CD4-positive, alpha-beta memory T cell (primary cell): ENCODE data around the gene DSTYK. TPM values are rescaled to one million over a fixed set of nuclear protein-coding genes. Genes with fewer than 3 reads are reported as not detected.
A peak's percentile ranks its signal among the peaks of the same experiment; 100 is the strongest.

ENCODE experiments used
- CTCF ChIA-PET: fragments of 350-600 bp; sonication (Branson Sonifier 250); formaldehyde crosslinking; loops from one replicate; lab custom pipeline; 2021; ENCODE audit warnings: inconsistent platforms; ENCODE audit not compliant: partially characterized antibody; lab: Charles Lee
- POLR2A ChIA-PET: fragments of 350-600 bp; sonication (Branson Sonifier 250); formaldehyde crosslinking; loops from one replicate; lab custom pipeline; 2021; ENCODE audit not compliant: partially characterized antibody; lab: Charles Lee
- DNase-seq, 5 donors: peaks; one replicate each; pipeline versions ENCODE4 v3.0.0 to v3.0.0-alpha.2; 2020 to 2022; ENCODE audit warnings: mixed read lengths in 1 of 5
- H3K27ac ChIP-seq: one replicate; pipeline ENCODE4 v1.7.0; 2013; ENCODE audit warnings: low read depth, low read length
- H3K27me3 ChIP-seq: 2 replicates; pipeline ENCODE4 v1.7.0; 2013; ENCODE audit warnings: mild to moderate bottlenecking, low read length, moderate library complexity; ENCODE audit not compliant: insufficient read depth
- H3K36me3 ChIP-seq: 2 replicates; pipeline ENCODE4 v1.7.0; 2013; ENCODE audit warnings: mild to moderate bottlenecking, low read length, moderate library complexity; ENCODE audit not compliant: insufficient read depth
- H3K4me1 ChIP-seq: 2 replicates; pipeline ENCODE4 v1.7.0; 2013; ENCODE audit warnings: mild to moderate bottlenecking, low read length, moderate library complexity; ENCODE audit not compliant: insufficient read depth
- H3K4me3 ChIP-seq, 2 donors: one replicate each; pipeline ENCODE4 v1.7.0; 2013; ENCODE audit warnings: low read length in 2 of 2, mild to moderate bottlenecking in 1 of 2
- H3K9me3 ChIP-seq, 2 donors: one replicate each; pipeline ENCODE4 v1.7.0; 2013; ENCODE audit warnings: low read length in 2 of 2, control low read depth in 1 of 2; ENCODE audit not compliant: control insufficient read depth in 1 of 2
- H3K27ac Mint-ChIP-seq, 7 donors: one replicate each; pipeline ENCODE4 v1.8.0; 2020 to 2021; ENCODE audit warnings: mixed read lengths in 7 of 7, mild to moderate bottlenecking in 6 of 7, inconsistent platforms in 3 of 7, moderate library complexity in 3 of 7
- H3K27me3 Mint-ChIP-seq, 2 donors: one replicate each; pipeline ENCODE4 v1.8.0; 2020 to 2021; ENCODE audit warnings: mixed read lengths in 2 of 2
- H3K36me3 Mint-ChIP-seq, 2 donors: one replicate each; pipeline ENCODE4 v1.8.0; 2020 to 2021; ENCODE audit warnings: mixed read lengths in 2 of 2, inconsistent platforms in 1 of 2, mild to moderate bottlenecking in 1 of 2
- H3K4me1 Mint-ChIP-seq, 4 donors: one replicate each; pipeline ENCODE4 v1.8.0; 2020 to 2021; ENCODE audit warnings: mixed read lengths in 4 of 4, mild to moderate bottlenecking in 1 of 4
- H3K4me3 Mint-ChIP-seq, 8 donors: one replicate each; pipeline ENCODE4 v1.8.0; 2020 to 2021; ENCODE audit warnings: mixed read lengths in 8 of 8, mild to moderate bottlenecking in 7 of 8, moderate library complexity in 6 of 8, inconsistent platforms in 3 of 8
- H3K9me3 Mint-ChIP-seq, 8 donors: one replicate each; pipeline ENCODE4 v1.8.0; 2020 to 2021; ENCODE audit warnings: mixed read lengths in 8 of 8, mild to moderate bottlenecking in 5 of 8, inconsistent platforms in 3 of 8, moderate library complexity in 1 of 8
- intact Hi-C: fragments of 100-400 bp; cut with micrococcal nuclease; formaldehyde crosslinking; loops from one replicate; pipeline ENCODE4 v1.15.1; 2023
- polyA plus RNA-seq, 2 donors: library from polyadenylated mRNA; unstranded; fragments of 300-500 nt; fragmentation: Illumina TruSeq; gene quantifications; one replicate each; pipeline ENCODE4 v1.2.3, GENCODE V29; 2021
- total RNA-seq, 2 experiments: library from RNA; stranded (reverse); gene quantifications; one replicate each; pipeline ENCODE4 v1.2.3, GENCODE V29; 2021

The DSTYK gene
- 10 to 100 TPM; 16.4 to 16.6 TPM for total RNA-seq
- polyA plus RNA-seq: 1 to 10 TPM; 5.3 to 8.8 TPM

DNA sequence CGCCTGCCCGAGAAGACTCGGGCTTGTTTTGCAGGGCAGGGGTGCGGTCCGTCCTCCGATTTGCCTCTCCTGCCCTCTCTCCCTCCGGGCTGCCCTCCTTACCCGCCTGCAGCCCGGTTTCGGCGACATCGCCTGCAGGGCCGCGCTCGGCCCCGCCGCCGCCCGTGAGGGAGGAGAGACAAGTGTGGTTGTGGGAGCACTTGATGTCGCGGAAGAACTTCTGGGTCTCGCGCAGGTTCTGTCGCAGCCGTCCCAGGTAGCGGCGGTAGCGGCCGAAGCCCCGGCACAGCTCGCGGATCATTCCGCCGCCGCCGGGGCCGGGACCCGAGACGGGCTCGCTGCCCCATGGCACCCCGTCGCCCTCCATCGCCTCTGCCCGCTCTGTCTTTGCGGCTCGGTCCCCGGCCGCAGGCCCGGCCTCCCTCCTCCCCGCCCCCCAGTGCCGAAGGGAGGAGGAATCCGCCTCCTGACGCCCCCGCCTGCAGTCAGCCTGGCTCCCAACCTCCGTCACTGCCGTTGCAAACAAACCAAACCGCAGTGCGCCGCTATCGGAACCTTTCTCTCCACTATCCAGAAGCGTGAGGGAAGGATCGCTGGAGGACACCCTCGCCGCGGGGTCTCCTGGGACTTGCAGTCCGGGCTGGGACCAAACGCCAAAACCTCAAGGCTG is at the start of gene DSTYK:
Gene DSTYK, minus strand, starts transcription at position 534 of the 670 bp plus-strand sequence. Its CDS starts 167 bp downstream, at position 367.
- H3K4me1 ChIP-seq: peaks cover 29% of the 10 kb centered on the region
- peak within 1 kb of the TSS; percentile 67 to 82 for H3K4me3 ChIP-seq
- no peaks in the 10 kb centered on the region for H3K9me3 ChIP-seq
- Mint-ChIP-seq H3K4me3 (peak within 1 kb of the TSS; percentile 89 to 98 (median 96)), H3K27me3 (peaks cover 0 to 5% of the 10 kb centered on the region in 2 donors), H3K4me1 (peaks cover 22 to 48% (median 34%) of the 10 kb centered on the region in 4 donors), H3K27ac (peak within 1 kb of the TSS; percentile 96 to 99 (median 97)), H3K9me3 (peaks cover 0 to 2% (median 0%) of the 10 kb centered on the region in 8 donors), H3K36me3 (peaks cover 0 to 11% of the 10 kb centered on the region in 2 donors)
- H3K27ac ChIP-seq: peak within 1 kb of the TSS; percentile 80
- no peaks in the 10 kb centered on the region for H3K27me3 ChIP-seq
- ChIA-PET POLR2A (interaction anchor here (0.7 to 3.0 kb wide), 9 partner anchors 11 to 538 kb away, joined by 3 to 37 read pairs (median 5); partner anchors contain the start of genes NUCKS1, RBBP5 and TMCC2), CTCF (interaction anchor here (3.0 kb wide), 1 partner anchor 18 kb away, joined by 12 read pairs; the partner anchor contains the start of gene TMCC2)
- peak; percentile 91 to 94 (median 93) for DNase-seq
- no peaks in the 10 kb centered on the region for H3K36me3 ChIP-seq
- intact Hi-C loops: loop anchor here (1.0 to 5.0 kb wide), 4 partner anchors 16 to 421 kb away; partner anchors contain the start of genes ELK4 and TMCC2

GRCh38 chr1:205259998-205260397 is 48.5 kb upstream of the DSTYK start:
- no peaks in the 10 kb centered on the region for H3K27me3 ChIP-seq
- CTCF ChIA-PET: interaction anchor here (1.0 to 15.1 kb wide), 9 partner anchors 9 to 453 kb away, joined by 3 to 191 read pairs (median 4); partner anchors contain the start of gene TMCC2
- no peak for DNase-seq
- Mint-ChIP-seq H3K27ac (no peak overlapping the region), H3K4me1 (peaks cover 0 to 6% (median 5%) of the 10 kb centered on the region in 4 donors), H3K4me3 (no peak overlapping the region), H3K9me3 (no peaks in the 10 kb centered on the region), H3K36me3 (no peaks in the 10 kb centered on the region), H3K27me3 (peaks cover 1 to 5% of the 10 kb centered on the region in 2 donors)
- intact Hi-C loops: loop anchor here (10.0 kb wide), 1 partner anchor 465 kb away; no protein-coding TSS in a partner anchor
- H3K27ac ChIP-seq: no peak overlapping the region
- H3K4me3 ChIP-seq: no peak overlapping the region
- POLR2A ChIA-PET: interaction anchor here (1.2 kb wide), 1 partner anchor 59 kb away, joined by 4 read pairs; no protein-coding TSS in a partner anchor
- no peaks in the 10 kb centered on the region for H3K36me3 ChIP-seq
- H3K9me3 ChIP-seq: no peaks in the 10 kb centered on the region
- peaks cover 10% of the 10 kb centered on the region for H3K4me1 ChIP-seq

- intact Hi-C loops: loop anchor here (10.0 kb wide), 1 partner anchor 465 kb away; no protein-coding TSS in a partner anchor
- POLR2A ChIA-PET: no interaction called here
- Mint-ChIP-seq H3K4me3 (no peak overlapping the region), H3K4me1 (peaks cover 0 to 6% (median 5%) of the 10 kb centered on the region in 4 donors), H3K27me3 (peaks cover 1 to 5% of the 10 kb centered on the region in 2 donors), H3K9me3 (no peaks in the 10 kb centered on the region), H3K27ac (no peak overlapping the region), H3K36me3 (no peaks in the 10 kb centered on the region)
- no peak for DNase-seq
- CTCF ChIA-PET: interaction anchor here (1.1 to 15.1 kb wide), 5 partner anchors 14 to 284 kb away, joined by 3 to 191 read pairs (median 4); partner anchors contain the start of gene TMCC2
- no peaks in the 10 kb centered on the region for H3K27me3 ChIP-seq
- H3K4me3 ChIP-seq: no peak overlapping the region
- no peaks in the 10 kb centered on the region for H3K36me3 ChIP-seq
- no peaks in the 10 kb centered on the region for H3K9me3 ChIP-seq
- peaks cover 10% of the 10 kb centered on the region for H3K4me1 ChIP-seq
- H3K27ac ChIP-seq: no peak overlapping the region
Measured at GRCh38 chr1:205259324-205259832, 47.9 kb upstream of the DSTYK start.

GRCh38 chr1:205258719-205259118 is 47.2 kb upstream of the DSTYK start:
- peaks cover 0 to 6% (median 5%) of the 10 kb centered on the region in 4 donors for H3K4me1 Mint-ChIP-seq
- H3K27me3 Mint-ChIP-seq: peaks cover 1 to 5% of the 10 kb centered on the region in 2 donors
- Histone ChIP-seq H3K4me3 (no peak overlapping the region), H3K36me3 (no peaks in the 10 kb centered on the region), H3K27ac (no peak overlapping the region), H3K27me3 (no peaks in the 10 kb centered on the region), H3K4me1 (peaks cover 10% of the 10 kb centered on the region), H3K9me3 (no peaks in the 10 kb centered on the region)
- ChIA-PET CTCF (interaction anchor here (1.1 to 15.1 kb wide), 5 partner anchors 21 to 283 kb away, joined by 3 to 191 read pairs (median 36); partner anchors contain the start of genes RBBP5 and TMCC2), POLR2A (no interaction called here)
- no peaks in the 10 kb centered on the region for H3K9me3 Mint-ChIP-seq
- no peak overlapping the region for H3K27ac Mint-ChIP-seq
- intact Hi-C loops: loop anchor here (10.0 kb wide), 1 partner anchor 464 kb away; no protein-coding TSS in a partner anchor
- H3K36me3 Mint-ChIP-seq: no peaks in the 10 kb centered on the region
- no peak for DNase-seq
- no peak overlapping the region for H3K4me3 Mint-ChIP-seq

- H3K4me1 ChIP-seq: peaks cover 10% of the 10 kb centered on the region
- DNase-seq: no peak
- no peaks in the 10 kb centered on the region for H3K36me3 ChIP-seq
- Mint-ChIP-seq H3K4me1 (peaks cover 0 to 6% (median 5%) of the 10 kb centered on the region in 4 donors), H3K9me3 (no peaks in the 10 kb centered on the region), H3K27ac (no peak overlapping the region), H3K4me3 (no peak overlapping the region), H3K27me3 (peaks cover 1 to 5% of the 10 kb centered on the region in 2 donors), H3K36me3 (no peaks in the 10 kb centered on the region)
- intact Hi-C loops: loop anchor here (10.0 kb wide), 1 partner anchor 463 kb away; no protein-coding TSS in a partner anchor
- ChIA-PET POLR2A (no interaction called here), CTCF (interaction anchor here (1.0 to 15.1 kb wide), 7 partner anchors 21 to 284 kb away, joined by 3 to 191 read pairs (median 36); partner anchors contain the start of genes RBBP5 and TMCC2)
- no peaks in the 10 kb centered on the region for H3K27me3 ChIP-seq
- no peak overlapping the region for H3K4me3 ChIP-seq
- no peaks in the 10 kb centered on the region for H3K9me3 ChIP-seq
- H3K27ac ChIP-seq: no peak overlapping the region
Measured at GRCh38 chr1:205258261-205258691, 46.8 kb upstream of the DSTYK start.

DNA sequence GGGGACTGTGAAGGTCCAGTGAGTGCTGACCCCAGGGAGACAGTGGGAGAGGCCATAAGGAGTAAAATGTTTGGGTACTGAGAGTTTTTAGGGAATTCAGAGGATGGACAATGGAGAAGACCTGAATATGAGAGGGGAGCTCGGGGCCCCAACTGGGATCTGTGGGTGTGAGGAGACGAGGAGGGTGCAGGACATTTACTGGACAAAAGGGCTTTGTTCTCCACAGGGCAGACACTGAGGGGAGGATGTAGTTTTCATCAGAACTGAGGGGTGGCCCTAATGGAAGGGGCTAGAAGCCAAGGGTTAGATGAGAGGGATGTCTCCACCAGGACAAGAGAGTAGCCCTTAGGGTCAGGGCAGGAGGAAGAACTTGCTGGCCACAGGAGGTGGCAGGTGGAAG is 46.2 kb upstream of the DSTYK start:
- no peak for DNase-seq
- H3K27ac Mint-ChIP-seq: peak overlapping the region in 1 of 7 donors; percentile 31
- no peaks in the 10 kb centered on the region for H3K36me3 Mint-ChIP-seq
- Histone ChIP-seq H3K27ac (no peak overlapping the region), H3K4me1 (peaks cover 7% of the 10 kb centered on the region), H3K4me3 (no peak overlapping the region), H3K36me3 (no peaks in the 10 kb centered on the region), H3K27me3 (no peaks in the 10 kb centered on the region), H3K9me3 (no peaks in the 10 kb centered on the region)
- peaks cover 0 to 3% (median 2%) of the 10 kb centered on the region in 4 donors for H3K4me1 Mint-ChIP-seq
- peaks cover 1 to 5% of the 10 kb centered on the region in 2 donors for H3K27me3 Mint-ChIP-seq
- POLR2A ChIA-PET: no interaction called here
- no peaks in the 10 kb centered on the region for H3K9me3 Mint-ChIP-seq
- intact Hi-C loops: loop anchor here (2.0 to 10.0 kb wide), 2 partner anchors 115 to 463 kb away; no protein-coding TSS in a partner anchor
- no peak overlapping the region for H3K4me3 Mint-ChIP-seq
- CTCF ChIA-PET: interaction anchor here (1.0 to 15.1 kb wide), 8 partner anchors 20 to 283 kb away, joined by 3 to 191 read pairs (median 28); partner anchors contain the start of genes RBBP5 and TMCC2
